HEK293T (cell line): ENCODE measurements around the gene TWIST2.

Source experiments
- CTCF ChIA-PET: fragments of 350-600 bp; formaldehyde crosslinking; extraction: SDS; loops from one replicate; lab custom pipeline; 2021; ENCODE audit warnings: antibody characterized with exemption, inconsistent platforms; lab: Yijun Ruan, JAX
- POLR2A ChIA-PET: fragments of 350-600 bp; formaldehyde crosslinking; extraction: SDS; loops from one replicate; lab custom pipeline; 2020; ENCODE audit warnings: antibody characterized with exemption, inconsistent platforms; lab: Yijun Ruan, JAX
- DNase-seq: peaks from one replicate; pipeline ENCODE4 v3.0.0; 2012; ENCODE audit warnings: mixed read lengths; ENCODE audit errors: extremely low spot score
- ARNT ChIP-seq: fragments of 450-650 bp; IDR thresholded peaks from 2 replicates; pipeline ENCODE4 v1.6.1; 2017; ENCODE audit warnings: mild to moderate bottlenecking
- BHLHE40 ChIP-seq: fragments of 450-650 bp; IDR thresholded peaks from 2 replicates; pipeline ENCODE4 v1.6.1; 2016; ENCODE audit warnings: mild to moderate bottlenecking, moderate library complexity, borderline replicate concordance
- CTBP1 ChIP-seq: fragments of 450-650 bp; IDR thresholded peaks from 2 replicates; pipeline ENCODE4 v1.6.1; 2016; ENCODE audit warnings: borderline replicate concordance
- ELF4 ChIP-seq: fragments of 450-650 bp; IDR thresholded peaks from 2 replicates; pipeline ENCODE4 v1.6.1; 2017; ENCODE audit warnings: antibody characterized with exemption
- FOXA1 ChIP-seq: fragments of 450-650 bp; IDR thresholded peaks from 2 replicates; pipeline ENCODE4 v1.6.1; 2016; ENCODE audit warnings: mild to moderate bottlenecking
- FOXK2 ChIP-seq: fragments of 450-650 bp; IDR thresholded peaks from 2 replicates; pipeline ENCODE4 v1.6.1; 2016; ENCODE audit warnings: mild to moderate bottlenecking
- FOXM1 ChIP-seq: fragments of 450-650 bp; IDR thresholded peaks from 2 replicates; pipeline ENCODE4 v1.6.1; 2017; ENCODE audit warnings: mild to moderate bottlenecking, borderline replicate concordance
- HDGF ChIP-seq: fragments of 450-650 bp; IDR thresholded peaks from 2 replicates; pipeline ENCODE4 v1.6.1; 2017; ENCODE audit warnings: antibody characterized with exemption, borderline replicate concordance
- L3MBTL2 ChIP-seq: fragments of 450-650 bp; conservative IDR thresholded peaks from 2 replicates; pipeline ENCODE4 v1.6.1; 2016; ENCODE audit warnings: mild to moderate bottlenecking
- LEF1 ChIP-seq: fragments of 450-650 bp; IDR thresholded peaks from 2 replicates; pipeline ENCODE4 v1.6.1; 2017; ENCODE audit warnings: mild to moderate bottlenecking, borderline replicate concordance
- NFRKB ChIP-seq: fragments of 450-650 bp; IDR thresholded peaks from 2 replicates; pipeline ENCODE4 v1.6.1; 2016; ENCODE audit warnings: mild to moderate bottlenecking, moderate library complexity
- SP1 ChIP-seq: fragments of 450-650 bp; IDR thresholded peaks from 2 replicates; pipeline ENCODE4 v1.6.1; 2017
- SUZ12 ChIP-seq: fragments of 450-650 bp; IDR thresholded peaks from 2 replicates; pipeline ENCODE4 v1.6.1; 2016; ENCODE audit warnings: mild to moderate bottlenecking
- TARDBP ChIP-seq: fragments of 450-650 bp; IDR thresholded peaks from 2 replicates; pipeline ENCODE4 v1.6.1; 2016
- ZNF384 ChIP-seq: fragments of 450-650 bp; IDR thresholded peaks from 2 replicates; pipeline ENCODE4 v1.6.1; 2016
- TF ChIP-seq, protein P1 (sequence below): fragments of 450-650 bp; IDR thresholded peaks from 2 replicates; pipeline ENCODE4 v1.6.1; 2016

The TWIST2 gene

GRCh38 chr2:238942080-238942725 is 94.3 kb downstream of the TWIST2 start:
- CTCF ChIA-PET, result no interaction called here
- no peak for DNase-seq
- TF ChIP-seq FOXA1, result no peak
- no peak for TF ChIP-seq ELF4
- no peak for TF ChIP-seq TARDBP
- POLR2A ChIA-PET, result no interaction called here

DNA sequence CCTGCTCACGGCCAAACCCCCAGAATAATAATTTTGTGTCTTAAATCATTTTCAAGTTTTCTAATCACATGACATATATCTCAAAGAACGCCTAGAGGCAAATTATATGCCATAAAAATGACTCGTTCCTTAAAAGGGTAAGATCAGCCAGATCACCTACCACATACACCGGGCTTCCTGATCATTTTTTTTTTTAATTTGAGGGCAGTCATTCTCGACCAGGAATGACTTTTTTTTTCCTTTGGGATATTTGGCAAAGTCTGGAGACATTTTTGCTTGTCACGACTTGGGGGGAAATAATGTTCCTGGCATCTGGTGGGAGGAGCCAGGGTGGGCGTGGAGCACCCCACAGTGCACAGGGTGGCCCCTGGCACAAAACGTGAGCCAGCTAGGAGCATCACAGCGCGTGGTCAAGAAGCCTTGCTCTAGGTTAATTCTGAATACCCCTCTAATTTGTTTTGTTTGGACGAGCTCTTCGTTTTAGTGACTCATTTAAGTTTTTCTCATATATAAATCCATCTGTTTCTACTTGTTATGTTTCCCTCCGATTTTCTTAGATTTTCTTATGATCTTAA is 94.9 kb downstream of the TWIST2 start:
- TF ChIP-seq NFRKB (no peak), BHLHE40 (no peak), HDGF (no peak), FOXM1 (no peak), ZNF384 (no peak), LEF1 (no peak), FOXK2 (no peak), SP1 (no peak), SUZ12 (no peak), FOXA1 (no peak), TARDBP (no peak)
- TF ChIP-seq, protein P1, sequence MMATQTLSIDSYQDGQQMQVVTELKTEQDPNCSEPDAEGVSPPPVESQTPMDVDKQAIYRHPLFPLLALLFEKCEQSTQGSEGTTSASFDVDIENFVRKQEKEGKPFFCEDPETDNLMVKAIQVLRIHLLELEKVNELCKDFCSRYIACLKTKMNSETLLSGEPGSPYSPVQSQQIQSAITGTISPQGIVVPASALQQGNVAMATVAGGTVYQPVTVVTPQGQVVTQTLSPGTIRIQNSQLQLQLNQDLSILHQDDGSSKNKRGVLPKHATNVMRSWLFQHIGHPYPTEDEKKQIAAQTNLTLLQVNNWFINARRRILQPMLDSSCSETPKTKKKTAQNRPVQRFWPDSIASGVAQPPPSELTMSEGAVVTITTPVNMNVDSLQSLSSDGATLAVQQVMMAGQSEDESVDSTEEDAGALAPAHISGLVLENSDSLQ, result no peak
- no peak for DNase-seq
- ChIA-PET CTCF (no interaction called here), POLR2A (no interaction called here)

- TF ChIP-seq TARDBP (no peak), FOXA1 (no peak), CTBP1 (no peak), ELF4 (no peak), SP1 (no peak), HDGF (no peak), ZNF384 (no peak), SUZ12 (no peak), L3MBTL2 (no peak), NFRKB (no peak), FOXM1 (no peak), FOXK2 (no peak), BHLHE40 (no peak), ARNT (no peak), LEF1 (no peak)
- TF ChIP-seq, protein P1, result no peak
- no peak for DNase-seq
- CTCF ChIA-PET, result no interaction called here
- POLR2A ChIA-PET, result no interaction called here
These were observed 95.6 kb downstream of the TWIST2 start for GRCh38 chr2:238943338-238944067.

DNA sequence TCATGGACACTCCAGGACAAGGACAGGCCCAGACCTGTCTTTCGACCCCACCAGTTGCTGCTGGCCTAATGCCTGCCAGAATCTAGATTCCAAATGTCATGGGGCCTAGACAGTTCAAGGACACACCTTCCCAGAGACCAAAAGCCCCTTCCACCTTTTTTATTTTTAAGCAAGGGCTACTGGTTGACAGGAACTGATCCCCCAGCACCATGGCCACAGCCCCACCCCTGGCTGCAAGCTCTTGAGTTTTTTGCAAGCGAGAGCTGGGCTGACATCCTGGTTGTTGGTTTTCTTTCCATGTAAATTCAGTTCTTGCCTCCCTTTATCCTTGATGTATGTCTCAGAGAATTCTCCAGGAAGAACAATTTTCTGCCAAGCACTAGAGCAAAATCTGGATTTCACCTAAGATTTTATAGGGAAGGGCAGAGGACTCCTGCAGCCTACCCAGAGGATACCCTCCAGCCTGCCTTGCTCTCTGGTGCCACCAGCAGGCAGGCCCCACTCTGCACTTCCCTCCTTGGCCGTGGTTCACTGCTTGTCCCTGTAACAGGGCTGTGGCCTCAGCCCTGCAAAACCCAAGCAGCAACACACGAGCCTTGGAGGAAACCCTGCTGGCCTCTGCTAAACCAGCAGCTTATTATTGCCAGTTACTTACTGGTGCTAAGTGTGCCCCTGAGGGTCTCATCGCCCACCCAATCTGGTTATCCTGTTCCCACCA is 97.7 kb downstream of the TWIST2 start:
- peak; percentile 26 for DNase-seq
- ChIA-PET CTCF (interaction anchor here (0.6 kb wide), 1 partner anchor 250 kb away, joined by 4 read pairs; no protein-coding TSS in a partner anchor), POLR2A (no interaction called here)
- no peak for TF ChIP-seq BHLHE40
- TF ChIP-seq ZNF384, result no peak
- TF ChIP-seq ELF4, result no peak
- no peak for TF ChIP-seq HDGF
- TF ChIP-seq L3MBTL2, result no peak
- TF ChIP-seq FOXA1, result no peak

DNA sequence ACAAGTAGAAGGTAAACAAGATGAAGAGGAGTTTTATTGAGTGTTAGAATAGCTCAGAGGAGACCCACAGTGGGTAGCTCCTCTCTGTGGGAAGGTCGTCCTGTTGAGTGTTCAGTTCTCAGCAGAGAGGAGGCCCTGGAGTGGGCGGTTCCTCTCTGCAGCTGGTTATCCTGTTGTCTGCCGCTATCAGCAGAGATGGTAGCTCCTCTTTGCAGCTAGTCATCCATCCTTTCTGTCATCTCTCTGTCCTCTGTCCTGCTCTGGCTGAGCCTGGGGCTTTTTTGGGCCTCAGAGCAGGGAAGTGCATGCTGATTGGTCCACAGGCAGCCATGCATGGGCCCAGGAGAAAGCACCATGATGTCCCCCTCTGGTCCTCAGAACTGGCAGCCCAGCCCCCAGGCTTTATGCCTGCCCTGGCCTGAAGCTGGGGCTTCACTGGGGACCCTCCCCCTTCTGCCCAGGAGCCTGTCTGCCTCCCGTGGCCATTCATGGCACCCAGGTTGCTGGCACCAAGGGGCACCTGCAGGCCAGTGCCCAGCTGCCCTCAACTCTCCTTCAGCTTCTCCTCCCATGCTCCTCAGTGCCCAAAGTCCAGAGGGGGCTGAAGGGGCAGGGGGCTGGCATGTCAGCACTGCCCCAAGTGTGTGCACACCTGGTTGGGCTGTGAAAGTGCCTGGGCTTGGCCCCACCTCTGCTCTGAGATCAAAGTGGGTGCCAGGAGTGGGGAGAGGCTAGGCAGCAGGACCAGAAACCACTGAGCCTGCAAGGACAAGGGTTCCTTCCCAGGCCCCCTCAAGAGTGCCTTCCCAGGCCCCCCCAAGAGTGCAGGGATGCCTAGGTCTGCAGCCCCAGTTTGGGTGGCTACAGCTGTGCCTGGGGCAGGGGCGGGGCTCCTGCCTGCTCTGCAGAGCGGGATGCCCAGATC is 98.7 kb downstream of the TWIST2 start:
- no peak for DNase-seq
- ChIA-PET POLR2A (no interaction called here), CTCF (no interaction called here)
- TF ChIP-seq, protein P1, result no peak
- TF ChIP-seq ELF4 (no peak), NFRKB (no peak), CTBP1 (no peak), TARDBP (no peak), SP1 (no peak), SUZ12 (no peak), ZNF384 (no peak), BHLHE40 (no peak), L3MBTL2 (no peak), HDGF (no peak), FOXM1 (no peak), FOXA1 (no peak), ARNT (no peak), FOXK2 (no peak)
